ENCODE results near the gene ESRRB.

Gene ESRRB

GRCh38 chr14:76424359-76424758 lies 48.4 kb downstream of the ESRRB start:
- Histone ChIP-seq H3K4me2 (ENCODE audit: insufficient read depth, low read length, poor library complexity, severe bottlenecking) (no peak overlapping the region), H2BK5ac (ENCODE audit: low read length) (no peak overlapping the region), H2BK120ac (ENCODE audit: low read depth, low read length) (no peak overlapping the region), H3K14ac (ENCODE audit: low read length) (no peak overlapping the region), H2BK15ac (ENCODE audit: low read length) (peak overlapping the region; percentile 17), H2AFZ (ENCODE audit: low read length) (no peak overlapping the region), H3K27me3 (ENCODE audit: control insufficient read depth in 3 of 3, insufficient read depth in 3 of 3, low read depth in 1 of 3, low read length in 3 of 3) (peaks cover 0 to 10% (median 0%) of the 10 kb centered on the region in 3 experiments), H2BK12ac (ENCODE audit: low read length) (no peak overlapping the region), H3K9ac (ENCODE audit: low read depth, low read length, poor library complexity) (no peak overlapping the region), H3K4me3 (ENCODE audit: low read length in 2 of 2) (no peak overlapping the region), H3K27ac (replicated peaks; ENCODE audit: low read length) (no peak overlapping the region), H3K36me3 (replicated peaks in 1 of 2; ENCODE audit: control insufficient read depth in 2 of 2, insufficient read depth in 2 of 2, low read length in 2 of 2) (no peaks in the 10 kb centered on the region), H3K18ac (ENCODE audit: low read length) (no peak overlapping the region), H2AK5ac (ENCODE audit: low read depth, low read length) (peak overlapping the region; percentile 4), H4K8ac (ENCODE audit: low read depth, low read length) (no peak overlapping the region), H3K79me1 (ENCODE audit: low read depth, low read length) (no peaks in the 10 kb centered on the region), H3K23ac (ENCODE audit: low read depth, low read length, poor library complexity) (no peak overlapping the region), H3K4ac (ENCODE audit: low read length) (no peak overlapping the region), H4K91ac (ENCODE audit: low read depth, low read length, poor library complexity) (peak overlapping the region; percentile 79), H3K4me1 (ENCODE audit: control insufficient read depth in 2 of 2, insufficient read depth in 1 of 2, low read depth in 1 of 2, low read length in 2 of 2) (peaks cover 0 to 5% of the 10 kb centered on the region in 2 donors), H3K9me3 (replicated peaks in 1 of 2; ENCODE audit: control insufficient read depth in 2 of 2, insufficient read depth in 1 of 2, low read depth in 1 of 2, low read length in 2 of 2) (no peaks in the 10 kb centered on the region)
- no CpG with 5 or more reads among the region's 4 CpGs for WGBS, 2 donors (ENCODE audit: extremely low coverage in 2 of 2, insufficient read length in 2 of 2, insufficient replicate concordance in 1 of 2)
- DNase-seq (ENCODE audit: low spot score), result no peak

- H3K9me3 ChIP-seq (replicated peaks in 1 of 2; ENCODE audit: control insufficient read depth in 2 of 2, insufficient read depth in 1 of 2, low read depth in 1 of 2, low read length in 2 of 2), result no peaks in the 10 kb centered on the region
- no peak for DNase-seq (ENCODE audit: low spot score)
- no peak overlapping the region for H3K18ac ChIP-seq (ENCODE audit: low read length)
- no peak overlapping the region for H2BK12ac ChIP-seq (ENCODE audit: low read length)
- H3K14ac ChIP-seq (ENCODE audit: low read length), result no peak overlapping the region
- H4K91ac ChIP-seq (ENCODE audit: low read depth, low read length, poor library complexity), result no peak overlapping the region
- no peak overlapping the region for H2AK5ac ChIP-seq (ENCODE audit: low read depth, low read length)
- no peak overlapping the region for H2BK120ac ChIP-seq (ENCODE audit: low read depth, low read length)
- no peak overlapping the region for H3K4me2 ChIP-seq (ENCODE audit: insufficient read depth, low read length, poor library complexity, severe bottlenecking)
- H3K27me3 ChIP-seq (ENCODE audit: control insufficient read depth in 3 of 3, insufficient read depth in 3 of 3, low read depth in 1 of 3, low read length in 3 of 3), result peaks cover 0 to 10% (median 0%) of the 10 kb centered on the region in 3 experiments
- no CpG with 5 or more reads among the region's 1 CpG for WGBS, 2 donors (ENCODE audit: extremely low coverage in 2 of 2, insufficient read length in 2 of 2, insufficient replicate concordance in 1 of 2)
- H4K8ac ChIP-seq (ENCODE audit: low read depth, low read length), result no peak overlapping the region
- no peaks in the 10 kb centered on the region for H3K79me1 ChIP-seq (ENCODE audit: low read depth, low read length)
- no peak overlapping the region for H2BK5ac ChIP-seq (ENCODE audit: low read length)
- no peak overlapping the region for H3K23ac ChIP-seq (ENCODE audit: low read depth, low read length, poor library complexity)
- no peak overlapping the region for H3K27ac ChIP-seq (replicated peaks; ENCODE audit: low read length)
- H3K4ac ChIP-seq (ENCODE audit: low read length), result no peak overlapping the region
- no peaks in the 10 kb centered on the region for H3K36me3 ChIP-seq (replicated peaks in 1 of 2; ENCODE audit: control insufficient read depth in 2 of 2, insufficient read depth in 2 of 2, low read length in 2 of 2)
- no peak overlapping the region for H2BK15ac ChIP-seq (ENCODE audit: low read length)
- H3K4me1 ChIP-seq (ENCODE audit: control insufficient read depth in 2 of 2, insufficient read depth in 1 of 2, low read depth in 1 of 2, low read length in 2 of 2), result peaks cover 0 to 5% of the 10 kb centered on the region in 2 donors
- no peak overlapping the region for H3K9ac ChIP-seq (ENCODE audit: low read depth, low read length, poor library complexity)
- H3K4me3 ChIP-seq (ENCODE audit: low read length in 2 of 2), result no peak overlapping the region
- no peak overlapping the region for H2AFZ ChIP-seq (ENCODE audit: low read length)
Observed at GRCh38 chr14:76426161-76426696, 50.3 kb downstream of the ESRRB start.

DNA sequence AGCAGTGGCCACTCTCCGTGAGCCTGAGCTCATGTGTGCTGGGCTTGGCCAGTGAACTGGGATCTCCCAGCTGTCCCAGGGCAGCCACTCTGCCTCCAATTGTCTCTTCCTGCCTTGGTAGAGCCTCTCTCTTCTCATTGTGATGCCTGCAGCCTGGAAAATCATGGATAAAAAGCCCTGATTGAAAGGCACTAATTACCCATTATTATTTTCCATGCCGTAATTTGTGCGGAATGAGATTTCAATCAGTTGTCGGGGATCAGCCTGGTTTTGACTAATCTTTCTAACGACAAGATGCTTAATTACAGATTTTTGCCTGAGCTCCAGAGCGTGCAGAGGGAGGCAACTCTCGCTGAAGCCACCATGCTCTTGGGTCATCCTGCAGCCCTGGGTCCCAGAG lies 52.7 kb downstream of the ESRRB start:
- Histone ChIP-seq H2BK12ac (ENCODE audit: low read length) (no peak overlapping the region), H3K36me3 (replicated peaks in 1 of 2; ENCODE audit: control insufficient read depth in 2 of 2, insufficient read depth in 2 of 2, low read length in 2 of 2) (no peaks in the 10 kb centered on the region), H3K4me1 (ENCODE audit: control insufficient read depth in 2 of 2, insufficient read depth in 1 of 2, low read depth in 1 of 2, low read length in 2 of 2) (peaks cover 0 to 7% of the 10 kb centered on the region in 2 donors), H3K4ac (ENCODE audit: low read length) (no peak overlapping the region), H3K4me2 (ENCODE audit: insufficient read depth, low read length, poor library complexity, severe bottlenecking) (no peak overlapping the region), H2AFZ (ENCODE audit: low read length) (no peak overlapping the region), H3K23ac (ENCODE audit: low read depth, low read length, poor library complexity) (no peak overlapping the region), H2AK5ac (ENCODE audit: low read depth, low read length) (no peak overlapping the region), H3K9me3 (replicated peaks in 1 of 2; ENCODE audit: control insufficient read depth in 2 of 2, insufficient read depth in 1 of 2, low read depth in 1 of 2, low read length in 2 of 2) (no peaks in the 10 kb centered on the region), H3K14ac (ENCODE audit: low read length) (no peak overlapping the region), H3K4me3 (ENCODE audit: low read length in 2 of 2) (no peak overlapping the region), H3K9ac (ENCODE audit: low read depth, low read length, poor library complexity) (no peak overlapping the region), H2BK15ac (ENCODE audit: low read length) (no peak overlapping the region), H3K79me1 (ENCODE audit: low read depth, low read length) (no peaks in the 10 kb centered on the region), H3K27ac (replicated peaks; ENCODE audit: low read length) (no peak overlapping the region), H3K27me3 (ENCODE audit: control insufficient read depth in 3 of 3, insufficient read depth in 3 of 3, low read depth in 1 of 3, low read length in 3 of 3) (peaks cover 0 to 16% (median 0%) of the 10 kb centered on the region in 3 experiments), H4K8ac (ENCODE audit: low read depth, low read length) (no peak overlapping the region), H4K91ac (ENCODE audit: low read depth, low read length, poor library complexity) (no peak overlapping the region), H2BK120ac (ENCODE audit: low read depth, low read length) (no peak overlapping the region), H3K18ac (ENCODE audit: low read length) (peak overlapping the region; percentile 30), H2BK5ac (ENCODE audit: low read length) (no peak overlapping the region)
- no CpG with 5 or more reads among the region's 7 CpGs for WGBS, 2 donors (ENCODE audit: extremely low coverage in 2 of 2, insufficient read length in 2 of 2, insufficient replicate concordance in 1 of 2)
- DNase-seq (ENCODE audit: low spot score), result no peak

GRCh38 chr14:76430017-76430416 lies 54.1 kb downstream of the ESRRB start:
- H3K4ac ChIP-seq (ENCODE audit: low read length), result no peak overlapping the region
- no peak overlapping the region for H2AFZ ChIP-seq (ENCODE audit: low read length)
- peaks cover 0 to 9% (median 0%) of the 10 kb centered on the region in 3 experiments for H3K27me3 ChIP-seq (ENCODE audit: control insufficient read depth in 3 of 3, insufficient read depth in 3 of 3, low read depth in 1 of 3, low read length in 3 of 3)
- no peak for DNase-seq (ENCODE audit: low spot score)
- no peak overlapping the region for H2AK5ac ChIP-seq (ENCODE audit: low read depth, low read length)
- no peak overlapping the region for H3K14ac ChIP-seq (ENCODE audit: low read length)
- no peak overlapping the region for H3K4me2 ChIP-seq (ENCODE audit: insufficient read depth, low read length, poor library complexity, severe bottlenecking)
- no peak overlapping the region for H3K18ac ChIP-seq (ENCODE audit: low read length)
- H3K36me3 ChIP-seq (replicated peaks in 1 of 2; ENCODE audit: control insufficient read depth in 2 of 2, insufficient read depth in 2 of 2, low read length in 2 of 2), result no peaks in the 10 kb centered on the region
- H3K27ac ChIP-seq (replicated peaks; ENCODE audit: low read length), result no peak overlapping the region
- H2BK5ac ChIP-seq (ENCODE audit: low read length), result no peak overlapping the region
- no peak overlapping the region for H2BK15ac ChIP-seq (ENCODE audit: low read length)
- no peak overlapping the region for H2BK120ac ChIP-seq (ENCODE audit: low read depth, low read length)
- H3K4me1 ChIP-seq (ENCODE audit: control insufficient read depth in 2 of 2, insufficient read depth in 1 of 2, low read depth in 1 of 2, low read length in 2 of 2), result peaks cover 0 to 15% of the 10 kb centered on the region in 2 donors
- H4K8ac ChIP-seq (ENCODE audit: low read depth, low read length), result no peak overlapping the region
- H3K4me3 ChIP-seq (ENCODE audit: low read length in 2 of 2), result no peak overlapping the region
- no peak overlapping the region for H3K9ac ChIP-seq (ENCODE audit: low read depth, low read length, poor library complexity)
- no CpG with 5 or more reads among the region's 1 CpG for WGBS, 2 donors (ENCODE audit: extremely low coverage in 2 of 2, insufficient read length in 2 of 2, insufficient replicate concordance in 1 of 2)
- H2BK12ac ChIP-seq (ENCODE audit: low read length), result no peak overlapping the region
- no peak overlapping the region for H4K91ac ChIP-seq (ENCODE audit: low read depth, low read length, poor library complexity)
- H3K79me1 ChIP-seq (ENCODE audit: low read depth, low read length), result no peaks in the 10 kb centered on the region
- no peaks in the 10 kb centered on the region for H3K9me3 ChIP-seq (replicated peaks in 1 of 2; ENCODE audit: control insufficient read depth in 2 of 2, insufficient read depth in 1 of 2, low read depth in 1 of 2, low read length in 2 of 2)
- no peak overlapping the region for H3K23ac ChIP-seq (ENCODE audit: low read depth, low read length, poor library complexity)
